ENCODE measurements around the gene FAM234A. TPM values are rescaled to one million over a fixed set of nuclear protein-coding genes. Genes with fewer than 3 reads are reported as not detected.
"Not testable (repeated sequence)": the region's sequence is repeated elsewhere in the genome, so short reads cannot be mapped to it uniquely, and the experiment has no call there.

FAM234A gene
- total and polyA plus RNA-seq, 8 donors, result 13.1 to 87.2 (median 35.1) TPM

GRCh38 chr16:265711-266110 is 31.1 kb downstream of the FAM234A start:
- 26 to 75% (median 48%) methylated on average over 7 to 12 of the region's 12 CpGs for WGBS, 5 donors
- H3K36me3 ChIP-seq, result peaks cover 35 to 52% (median 51%) of the 10 kb centered on the region in 4 donors
- peak overlapping the region in 2 of 5 donors; percentile 7 to 14 for H3K27ac ChIP-seq
- no peak for TF ChIP-seq POLR2A (IDR thresholded peaks at IDR 0.05)
- no peak for TF ChIP-seq EP300 (IDR thresholded peaks at IDR 0.05)
- no peak for TF ChIP-seq POLR2AphosphoS5 (IDR thresholded peaks at IDR 0.05)
- TF ChIP-seq CTCF (IDR thresholded peaks at IDR 0.05), result no peak
- H3K27me3 ChIP-seq, result no peaks in the 10 kb centered on the region
- H3K9me3 ChIP-seq, result no peaks in the 10 kb centered on the region
- intact Hi-C loops (cut with DNase I; ENCODE audit: low total_unique reads), result no loop called here
- peak; percentile 37 to 49 for DNase-seq
- H3K4me3 ChIP-seq, result no peak overlapping the region
- peaks cover 0 to 19% (median 15%) of the 10 kb centered on the region in 4 donors for H3K4me1 ChIP-seq

GRCh38 chr16:266258-267164 is 31.9 kb downstream of the FAM234A start:
- peaks cover 0 to 19% (median 15%) of the 10 kb centered on the region in 4 donors for H3K4me1 ChIP-seq
- TF ChIP-seq CTCF (IDR thresholded peaks at IDR 0.05), result no peak
- no peak for TF ChIP-seq POLR2AphosphoS5 (IDR thresholded peaks at IDR 0.05)
- no peak for TF ChIP-seq EP300 (IDR thresholded peaks at IDR 0.05)
- TF ChIP-seq POLR2A (IDR thresholded peaks at IDR 0.05), result no peak
- H3K4me3 ChIP-seq, result no peak overlapping the region
- H3K27ac ChIP-seq, result peak overlapping the region in 2 of 5 donors; percentile 7 to 14
- H3K9me3 ChIP-seq, result no peaks in the 10 kb centered on the region
- H3K27me3 ChIP-seq, result no peaks in the 10 kb centered on the region
- 65 to 70% (median 67%) methylated on average over 22 to 25 of the region's 25 CpGs for WGBS, 5 donors
- peak in 1 of 2 donors; percentile 7 for DNase-seq
- intact Hi-C loops (cut with DNase I; ENCODE audit: low total_unique reads), result no loop called here
- H3K36me3 ChIP-seq, result peaks cover 27 to 44% (median 43%) of the 10 kb centered on the region in 4 donors

GRCh38 chr16:267562-267961 is 32.9 kb downstream of the FAM234A start:
- H3K27ac ChIP-seq; H3K27me3 ChIP-seq; H3K9me3 ChIP-seq; DNase-seq; intact Hi-C loops (cut with DNase I; ENCODE audit: low total_unique reads); H3K4me3 ChIP-seq: not testable (repeated sequence)
- H3K36me3 ChIP-seq, result peaks cover 23 to 33% (median 33%) of the 10 kb centered on the region in 4 donors
- 76 to 88% (median 85%) methylated on average over 17 of the region's 17 CpGs for WGBS, 5 donors
- H3K4me1 ChIP-seq, result peaks cover 0 to 19% (median 15%) of the 10 kb centered on the region in 4 donors

GRCh38 chr16:268141-269053 is 33.8 kb downstream of the FAM234A start:
- Histone ChIP-seq H3K9me3 (no peaks in the 10 kb centered on the region), H3K36me3 (peaks cover 17 to 25% (median 24%) of the 10 kb centered on the region in 4 donors), H3K27ac (no peak overlapping the region), H3K27me3 (peaks cover 0 to 2% (median 0%) of the 10 kb centered on the region in 3 donors), H3K4me1 (peaks cover 0 to 20% (median 17%) of the 10 kb centered on the region in 4 donors), H3K4me3 (no peak overlapping the region)
- DNase-seq, result peak in 1 of 2 donors; percentile 35
- WGBS, 5 donors, result 49 to 70% (median 55%) methylated on average over 38 to 40 of the region's 40 CpGs
- no peak for TF ChIP-seq CTCF (IDR thresholded peaks at IDR 0.05)
- no peak for TF ChIP-seq POLR2AphosphoS5 (IDR thresholded peaks at IDR 0.05)
- TF ChIP-seq EP300 (IDR thresholded peaks at IDR 0.05), result no peak
- TF ChIP-seq POLR2A (IDR thresholded peaks at IDR 0.05), result no peak
- intact Hi-C loops (cut with DNase I; ENCODE audit: low total_unique reads), result no loop called here

Measured in stomach (tissue), 9 donors.